Activated CD8-positive, alpha-beta T cell treated with anti-CD3 and anti-CD28 coated beads, Interleukin-2, amount 10 ng/mL, durations not matched to agents 7 days and 5 days (primary cell): Measurements from ENCODE around the gene C10orf67. TPM values are rescaled to one million over a fixed set of nuclear protein-coding genes. Genes with fewer than 3 reads are reported as not detected.
A peak's percentile ranks its signal among the peaks of the same experiment; 100 is the strongest.

Experiments
- ATAC-seq: fragments of 150-1000 bp; cut with Tn5 transposase; one replicate; pipeline ENCODE4 v1.10.0; 2021; ENCODE audit warnings: moderate library complexity
- CTCF ChIA-PET: fragments of 350-600 bp; sonication (Branson Sonifier 250); formaldehyde crosslinking; loops from one replicate; lab custom pipeline; 2021; ENCODE audit warnings: antibody characterized with exemption; lab: Charles Lee
- POLR2A ChIA-PET: fragments of 350-600 bp; sonication (Branson Sonifier 250); formaldehyde crosslinking; loops from one replicate; lab custom pipeline; 2021; ENCODE audit warnings: antibody characterized with exemption; lab: Charles Lee
- DNase-seq: peaks from one replicate; pipeline ENCODE4 v3.0.0-alpha.2; 2020
- H3K27ac Mint-ChIP-seq: one replicate; pipeline ENCODE4 v1.8.0; 2021; ENCODE audit warnings: mild to moderate bottlenecking, mixed read lengths
- H3K27me3 Mint-ChIP-seq: one replicate; pipeline ENCODE4 v1.8.0; 2021; ENCODE audit warnings: low read depth, mixed read lengths
- H3K36me3 Mint-ChIP-seq: one replicate; pipeline ENCODE4 v1.8.0; 2021; ENCODE audit warnings: low read depth, mixed read lengths
- H3K4me1 Mint-ChIP-seq: one replicate; pipeline ENCODE4 v1.8.0; 2021; ENCODE audit warnings: low read depth, mixed read lengths
- H3K4me3 Mint-ChIP-seq: one replicate; pipeline ENCODE4 v1.8.0; 2021; ENCODE audit warnings: mild to moderate bottlenecking, mixed read lengths
- H3K9me3 Mint-ChIP-seq: one replicate; pipeline ENCODE4 v1.8.0; 2022; ENCODE audit warnings: mixed read lengths; ENCODE audit not compliant: insufficient read depth
- total RNA-seq, 2 experiments: library from RNA; stranded (reverse); gene quantifications; one replicate each; pipeline ENCODE4 v1.2.3, GENCODE V29; 2021

C10orf67 gene
- total RNA-seq, 2 experiments from 2014 or later = not detected

DNA sequence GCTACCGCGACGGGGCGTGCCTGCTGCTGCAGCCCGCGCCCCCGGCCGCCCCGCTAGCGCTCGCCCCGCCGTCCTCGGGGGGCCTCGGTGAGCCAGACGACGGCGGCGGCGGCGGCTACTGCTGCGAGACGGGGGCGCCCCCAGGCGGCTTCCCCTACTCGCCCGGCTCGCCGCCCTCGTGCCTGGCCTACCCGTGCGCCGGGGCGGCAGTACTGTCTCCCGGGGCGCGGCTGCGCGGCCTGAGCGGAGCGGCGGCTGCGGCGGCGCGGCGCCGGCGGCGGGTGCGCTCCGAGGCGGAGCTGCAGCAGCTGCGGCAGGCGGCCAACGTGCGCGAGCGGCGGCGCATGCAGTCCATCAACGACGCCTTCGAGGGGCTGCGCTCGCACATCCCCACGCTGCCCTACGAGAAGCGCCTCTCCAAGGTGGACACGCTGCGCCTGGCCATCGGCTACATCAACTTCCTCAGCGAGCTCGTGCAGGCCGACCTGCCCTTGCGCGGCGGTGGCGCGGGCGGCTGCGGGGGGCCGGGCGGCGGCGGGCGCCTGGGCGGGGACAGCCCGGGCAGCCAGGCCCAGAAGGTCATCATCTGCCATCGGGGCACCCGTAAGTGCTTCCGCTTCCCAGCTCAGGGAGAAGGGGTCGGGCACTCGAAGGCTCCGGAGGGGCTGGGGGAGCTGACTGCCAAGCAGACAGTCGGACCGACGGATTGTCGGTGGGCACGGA, 151.7 kb downstream of the C10orf67 start:
- H3K36me3 Mint-ChIP-seq = peaks cover 3% of the 10 kb centered on the region
- H3K4me1 Mint-ChIP-seq = peaks cover 4% of the 10 kb centered on the region
- no peak overlapping the region for H3K27ac Mint-ChIP-seq
- POLR2A ChIA-PET = no interaction called here
- CTCF ChIA-PET = no interaction called here
- H3K4me3 Mint-ChIP-seq = no peak overlapping the region
- no peak for DNase-seq
- no peaks in the 10 kb centered on the region for H3K9me3 Mint-ChIP-seq
- H3K27me3 Mint-ChIP-seq = peaks cover 77% of the 10 kb centered on the region
- ATAC-seq = peak; percentile 33

- no peak within 1 kb of the TSS for H3K4me3 Mint-ChIP-seq
- H3K27me3 Mint-ChIP-seq = peaks cover 75% of the 10 kb centered on the region
- peaks cover 3% of the 10 kb centered on the region for H3K36me3 Mint-ChIP-seq
- ChIA-PET POLR2A (no interaction called here), CTCF (no interaction called here)
- H3K4me1 Mint-ChIP-seq = peaks cover 4% of the 10 kb centered on the region
- no peak for DNase-seq
- no peak within 1 kb of the TSS for H3K27ac Mint-ChIP-seq
- no peak for ATAC-seq
- no peaks in the 10 kb centered on the region for H3K9me3 Mint-ChIP-seq
These were observed 152.6 kb downstream of the C10orf67 start, which contains the start of gene PTF1A for GRCh38 chr10:23191764-23192711. TSS of gene PTF1A (plus strand) at chr10:23192312. CDS start at chr10:23192531, 219 bp downstream.

- peaks cover 70% of the 10 kb centered on the region for H3K27me3 Mint-ChIP-seq
- no peak for DNase-seq
- H3K4me3 Mint-ChIP-seq = no peak overlapping the region
- ATAC-seq = no peak
- ChIA-PET CTCF (no interaction called here), POLR2A (no interaction called here)
- H3K27ac Mint-ChIP-seq = no peak overlapping the region
- peaks cover 4% of the 10 kb centered on the region for H3K4me1 Mint-ChIP-seq
- H3K9me3 Mint-ChIP-seq = no peaks in the 10 kb centered on the region
- peaks cover 3% of the 10 kb centered on the region for H3K36me3 Mint-ChIP-seq
These were observed 153.5 kb downstream of the C10orf67 start for GRCh38 chr10:23190872-23191763.

- ATAC-seq (no peak), DNase-seq (no peak)
- peaks cover 1% of the 10 kb centered on the region for H3K4me1 Mint-ChIP-seq
- H3K9me3 Mint-ChIP-seq = no peaks in the 10 kb centered on the region
- H3K4me3 Mint-ChIP-seq = no peak overlapping the region
- ChIA-PET CTCF (interaction anchor here (1.4 kb wide), 1 partner anchor 9 kb away, joined by 3 read pairs; no protein-coding TSS in a partner anchor), POLR2A (no interaction called here)
- peaks cover 59% of the 10 kb centered on the region for H3K27me3 Mint-ChIP-seq
- H3K27ac Mint-ChIP-seq = no peak overlapping the region
- peaks cover 3% of the 10 kb centered on the region for H3K36me3 Mint-ChIP-seq
These were observed 155.6 kb downstream of the C10orf67 start for GRCh38 chr10:23189024-23189423.

DNA sequence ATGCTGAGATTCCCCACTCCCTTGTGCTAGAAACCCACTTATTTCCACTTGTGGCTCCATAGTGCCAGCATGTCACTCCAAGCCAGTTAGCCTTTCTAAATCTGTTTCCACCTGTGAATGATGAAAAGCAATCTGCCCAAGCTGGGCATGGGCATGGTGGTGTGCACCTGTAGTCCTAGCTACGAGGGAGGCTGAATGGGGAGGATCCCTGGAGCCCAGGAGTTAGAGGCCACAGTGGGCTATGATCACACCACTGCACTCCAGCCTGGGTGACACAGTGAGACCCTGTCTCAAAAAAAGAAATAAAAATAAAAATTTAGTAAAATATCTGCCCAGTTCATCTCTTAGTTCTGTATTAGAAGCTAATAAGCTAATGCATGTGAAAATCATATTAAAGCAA, 157.4 kb downstream of the C10orf67 start:
- no peaks in the 10 kb centered on the region for H3K9me3 Mint-ChIP-seq
- ATAC-seq = no peak
- no peaks in the 10 kb centered on the region for H3K36me3 Mint-ChIP-seq
- no peak overlapping the region for H3K4me3 Mint-ChIP-seq
- no peak overlapping the region for H3K27ac Mint-ChIP-seq
- no peak for DNase-seq
- no peaks in the 10 kb centered on the region for H3K4me1 Mint-ChIP-seq
- POLR2A ChIA-PET = no interaction called here
- CTCF ChIA-PET = interaction anchor here (0.6 kb wide), 1 partner anchor 32 kb away, joined by 4 read pairs; no protein-coding TSS in a partner anchor
- peaks cover 51% of the 10 kb centered on the region for H3K27me3 Mint-ChIP-seq

GRCh38 chr10:23186697-23187096, 157.9 kb downstream of the C10orf67 start:
- ATAC-seq (no peak), DNase-seq (no peak)
- CTCF ChIA-PET = interaction anchor here (0.6 kb wide), 1 partner anchor 31 kb away, joined by 4 read pairs; no protein-coding TSS in a partner anchor
- H3K9me3 Mint-ChIP-seq = no peaks in the 10 kb centered on the region
- peaks cover 51% of the 10 kb centered on the region for H3K27me3 Mint-ChIP-seq
- no peaks in the 10 kb centered on the region for H3K36me3 Mint-ChIP-seq
- no peaks in the 10 kb centered on the region for H3K4me1 Mint-ChIP-seq
- no peak overlapping the region for H3K27ac Mint-ChIP-seq
- H3K4me3 Mint-ChIP-seq = no peak overlapping the region
- POLR2A ChIA-PET = no interaction called here

- Mint-ChIP-seq H3K4me1 (no peaks in the 10 kb centered on the region), H3K36me3 (no peaks in the 10 kb centered on the region), H3K9me3 (no peaks in the 10 kb centered on the region), H3K27me3 (peaks cover 46% of the 10 kb centered on the region), H3K27ac (no peak overlapping the region), H3K4me3 (no peak overlapping the region)
- POLR2A ChIA-PET = no interaction called here
- ATAC-seq (no peak), DNase-seq (no peak)
- CTCF ChIA-PET = interaction anchor here (1.0 kb wide), 1 partner anchor 28 kb away, joined by 4 read pairs; no protein-coding TSS in a partner anchor
These were observed 158.4 kb downstream of the C10orf67 start for GRCh38 chr10:23186178-23186577.

DNA sequence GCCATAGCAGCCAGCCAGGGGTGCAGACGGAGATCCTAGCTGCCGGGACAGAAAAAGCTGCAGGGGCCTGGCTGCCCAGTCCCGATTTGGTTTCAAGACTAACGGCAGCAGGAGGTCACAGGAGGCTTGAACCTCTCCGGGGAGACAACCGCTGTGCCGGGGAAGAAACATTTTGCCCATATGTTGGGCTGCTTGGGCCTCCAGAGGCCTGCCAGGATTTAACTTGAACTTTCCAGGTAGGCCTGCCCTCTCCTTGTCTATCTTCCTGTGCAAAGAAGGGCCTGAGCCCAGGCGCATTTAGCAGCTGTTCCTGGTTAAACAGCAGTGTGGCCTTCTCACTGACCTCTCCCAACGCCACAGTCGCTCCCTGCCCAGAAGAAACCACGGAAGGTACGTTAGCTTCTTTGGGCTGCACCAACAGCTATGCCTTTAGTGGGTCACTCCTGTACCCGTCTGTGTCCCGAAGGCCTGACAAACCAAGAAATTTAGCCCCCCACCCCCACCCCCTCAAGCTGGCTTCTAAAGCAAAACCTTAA, 169.6 kb downstream of the C10orf67 start:
- ATAC-seq (no peak), DNase-seq (no peak)
- Mint-ChIP-seq H3K4me3 (no peak overlapping the region), H3K27ac (no peak overlapping the region), H3K36me3 (no peaks in the 10 kb centered on the region), H3K27me3 (peaks cover 62% of the 10 kb centered on the region), H3K9me3 (no peaks in the 10 kb centered on the region), H3K4me1 (no peaks in the 10 kb centered on the region)
- CTCF ChIA-PET = no interaction called here
- POLR2A ChIA-PET = no interaction called here

GRCh38 chr10:23174074-23174976, 170.3 kb downstream of the C10orf67 start:
- Mint-ChIP-seq H3K4me1 (no peaks in the 10 kb centered on the region), H3K36me3 (no peaks in the 10 kb centered on the region)
- CTCF ChIA-PET = no interaction called here

GRCh38 chr10:23173214-23174073, 171.2 kb downstream of the C10orf67 start:
- no peaks in the 10 kb centered on the region for H3K36me3 Mint-ChIP-seq
- peak overlapping the region; percentile 5 for H3K4me3 Mint-ChIP-seq
- ATAC-seq (no peak), DNase-seq (no peak)
- no peaks in the 10 kb centered on the region for H3K4me1 Mint-ChIP-seq
- H3K27ac Mint-ChIP-seq = no peak overlapping the region
- no peaks in the 10 kb centered on the region for H3K9me3 Mint-ChIP-seq
- peaks cover 59% of the 10 kb centered on the region for H3K27me3 Mint-ChIP-seq
- CTCF ChIA-PET = no interaction called here
- POLR2A ChIA-PET = no interaction called here

More at GRCh38 chr10:23174074-23174976, 170.3 kb downstream of the C10orf67 start:
- peak overlapping the region; percentile 5 for H3K4me3 Mint-ChIP-seq
- no peak overlapping the region for H3K27ac Mint-ChIP-seq
- H3K27me3 Mint-ChIP-seq = peaks cover 59% of the 10 kb centered on the region
- no peak for ATAC-seq
- no peaks in the 10 kb centered on the region for H3K9me3 Mint-ChIP-seq
- POLR2A ChIA-PET = no interaction called here
- DNase-seq = no peak
